LNCAP (cell line): ENCODE results near the gene CACNA1C.

ENCODE experiments used
- CTCF ChIP-seq: fragments of 450-650 bp; IDR thresholded peaks from 2 replicates; pipeline ENCODE4 v1.5.1; 2017; ENCODE audit warnings: mild to moderate bottlenecking

CACNA1C gene

GRCh38 chr12:2347137-2347843 lies 294.5 kb downstream of the CACNA1C start:
- no peak for TF ChIP-seq CTCF

GRCh38 chr12:2347844-2348481 lies 295.2 kb downstream of the CACNA1C start:
- no peak for TF ChIP-seq CTCF

GRCh38 chr12:2348482-2348852 lies 295.7 kb downstream of the CACNA1C start:
- no peak for TF ChIP-seq CTCF

GRCh38 chr12:2351161-2351560 lies 298.4 kb downstream of the CACNA1C start:
- no peak for TF ChIP-seq CTCF

GRCh38 chr12:2352203-2352602 lies 299.4 kb downstream of the CACNA1C start:
- TF ChIP-seq CTCF = no peak

GRCh38 chr12:2353281-2353680 lies 300.5 kb downstream of the CACNA1C start:
- TF ChIP-seq CTCF = no peak

- no peak for TF ChIP-seq CTCF
Measured at GRCh38 chr12:2353691-2354090, 300.9 kb downstream of the CACNA1C start.
